ENCODE data around the gene GABRB3.

GABRB3 gene

DNA sequence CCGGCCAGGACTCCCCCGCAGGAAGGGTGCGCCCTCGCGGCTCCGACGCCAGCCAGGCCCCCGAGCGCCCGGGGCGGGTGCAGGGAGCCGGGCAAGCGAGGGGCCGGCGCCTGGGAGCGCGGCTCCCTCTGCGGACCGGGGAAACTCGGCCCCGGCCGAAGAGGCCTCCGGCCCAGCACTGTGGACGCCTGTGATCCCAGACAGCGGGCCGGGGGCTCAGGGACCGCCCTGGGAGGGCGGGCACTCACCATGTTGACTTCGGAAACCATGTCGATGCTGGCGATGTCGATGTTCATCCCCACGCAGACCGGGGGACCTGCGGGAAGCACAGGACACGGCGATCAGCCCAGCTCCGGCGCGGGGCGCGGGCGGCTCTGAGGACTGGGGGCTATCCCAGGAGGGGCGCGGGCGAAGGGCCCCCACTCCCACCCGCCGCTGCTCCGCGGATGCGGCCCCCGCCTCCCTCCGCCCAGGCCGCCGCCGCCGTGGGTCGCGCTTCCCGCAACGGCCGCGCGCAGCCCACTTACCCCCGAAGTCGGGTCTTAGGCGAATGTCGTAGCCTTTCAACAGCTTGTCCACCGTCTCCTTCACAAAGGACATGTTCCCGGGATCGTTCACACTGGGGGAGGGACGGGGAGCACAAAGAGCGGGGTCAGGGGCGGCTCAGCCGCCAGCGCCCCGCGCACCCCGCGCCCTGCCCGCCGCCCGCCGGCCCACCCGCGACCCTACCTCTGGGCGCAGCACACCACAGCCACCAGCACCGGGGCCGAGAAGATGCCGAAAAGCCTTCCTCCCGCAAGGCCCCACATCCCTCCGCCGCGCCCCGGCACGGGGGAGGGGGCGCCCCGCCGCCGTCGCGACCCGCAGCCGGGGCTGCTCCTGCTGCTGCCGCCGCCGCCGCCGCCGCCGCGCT is at the start of gene GABRB3:
GABRB3 (minus strand) TSS at position 913 of the 913 bp plus-strand sequence.
- peak; percentile 31 for DNase-seq
- Histone ChIP-seq H3K9me3 (ENCODE audit: severe bottlenecking) (no peaks in the 10 kb centered on the region), H3K4me3 (ENCODE audit: low read depth, low read length) (peak within 1 kb of the TSS; percentile 52), H3K27me3 (ENCODE audit: insufficient read depth, low read depth, severe bottlenecking) (no peaks in the 10 kb centered on the region), H3K27ac (peak within 1 kb of the TSS; percentile 99), H3K36me3 (peaks cover 19% of the 10 kb centered on the region)
- no peak for TF ChIP-seq CTCF (IDR thresholded peaks at IDR 0.05; ENCODE audit: low read depth, low read length)

DNA sequence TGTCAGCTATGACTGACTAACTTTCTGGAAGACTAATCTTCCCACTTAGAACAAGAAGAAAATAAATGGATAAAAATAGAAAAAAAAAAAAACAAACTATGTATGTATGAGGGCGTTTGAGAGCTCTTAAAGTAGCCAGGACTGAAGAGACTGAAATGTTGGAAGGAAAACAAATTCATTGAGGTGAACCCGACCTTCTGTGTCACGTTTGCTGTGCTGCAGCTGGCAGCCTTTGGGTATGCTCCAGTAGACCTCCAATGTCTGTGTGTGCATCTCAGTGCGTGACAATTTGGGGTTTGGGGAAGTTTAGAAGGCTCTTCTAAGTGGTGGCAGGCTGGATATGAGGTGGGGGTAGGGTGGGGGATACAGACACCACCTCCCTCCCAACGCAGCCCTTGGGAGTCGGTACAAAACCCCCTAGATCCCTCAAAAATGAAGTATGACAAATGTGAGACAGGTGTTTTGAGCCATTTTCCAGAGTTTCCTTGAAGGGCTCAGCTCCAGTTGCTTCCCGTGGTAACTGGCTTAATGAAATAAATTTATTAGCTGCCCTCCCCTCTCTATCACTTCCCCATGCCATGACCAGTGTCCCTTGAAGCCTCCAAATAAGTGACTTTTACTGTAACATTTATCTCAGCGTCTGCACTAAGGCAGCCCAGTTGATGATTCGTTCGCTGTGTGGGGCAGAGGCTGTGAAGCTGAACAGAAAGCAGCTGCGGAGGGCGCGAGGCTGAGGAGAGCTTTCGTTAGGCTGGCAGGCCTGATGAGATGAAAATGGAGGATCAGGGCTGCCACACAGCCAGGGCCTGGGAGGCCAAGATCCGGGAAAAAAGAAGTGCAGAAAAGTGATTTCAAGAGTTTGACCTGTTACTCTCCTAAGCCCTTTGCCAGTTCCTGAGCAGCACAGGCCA is 34.9 kb upstream of the GABRB3 start:
- no peaks in the 10 kb centered on the region for H3K9me3 ChIP-seq (ENCODE audit: severe bottlenecking)
- no peaks in the 10 kb centered on the region for H3K27me3 ChIP-seq (ENCODE audit: insufficient read depth, low read depth, severe bottlenecking)
- H3K36me3 ChIP-seq, result no peaks in the 10 kb centered on the region
- TF ChIP-seq CTCF (IDR thresholded peaks at IDR 0.05; ENCODE audit: low read depth, low read length), result no peak
- H3K4me3 ChIP-seq (ENCODE audit: low read depth, low read length), result no peak overlapping the region
- H3K27ac ChIP-seq, result no peak overlapping the region
- no peak for DNase-seq

DNA sequence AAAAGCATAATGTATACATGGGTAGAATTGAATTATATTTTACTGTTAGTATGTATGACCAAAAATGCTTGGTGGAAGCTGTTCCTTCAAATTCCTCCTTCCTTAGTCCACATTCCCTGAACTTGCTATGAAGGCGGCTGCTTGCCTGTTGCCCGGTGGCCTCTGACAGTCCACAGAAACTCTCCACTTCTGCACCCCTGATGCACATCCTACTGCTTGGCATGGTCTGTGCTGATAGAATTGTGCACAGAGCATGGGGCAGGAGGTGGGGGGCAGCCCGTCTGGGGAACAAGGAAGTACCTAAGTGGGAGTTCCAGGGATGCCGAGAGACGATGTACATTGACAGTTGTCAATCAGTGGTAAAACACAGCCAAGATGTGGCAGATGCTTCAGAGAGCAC is 33.7 kb upstream of the GABRB3 start:
- Histone ChIP-seq H3K9me3 (ENCODE audit: severe bottlenecking) (no peaks in the 10 kb centered on the region), H3K36me3 (no peaks in the 10 kb centered on the region), H3K27ac (no peak overlapping the region), H3K27me3 (ENCODE audit: insufficient read depth, low read depth, severe bottlenecking) (no peaks in the 10 kb centered on the region), H3K4me3 (ENCODE audit: low read depth, low read length) (no peak overlapping the region)
- DNase-seq, result no peak
- TF ChIP-seq CTCF (IDR thresholded peaks at IDR 0.05; ENCODE audit: low read depth, low read length), result no peak

GRCh38 chr15:26806151-26806550 is 33.3 kb upstream of the GABRB3 start:
- DNase-seq, result no peak
- no peak overlapping the region for H3K4me3 ChIP-seq (ENCODE audit: low read depth, low read length)
- H3K9me3 ChIP-seq (ENCODE audit: severe bottlenecking), result no peaks in the 10 kb centered on the region
- no peaks in the 10 kb centered on the region for H3K36me3 ChIP-seq
- no peak for TF ChIP-seq CTCF (IDR thresholded peaks at IDR 0.05; ENCODE audit: low read depth, low read length)
- H3K27me3 ChIP-seq (ENCODE audit: insufficient read depth, low read depth, severe bottlenecking), result no peaks in the 10 kb centered on the region
- no peak overlapping the region for H3K27ac ChIP-seq

DNA sequence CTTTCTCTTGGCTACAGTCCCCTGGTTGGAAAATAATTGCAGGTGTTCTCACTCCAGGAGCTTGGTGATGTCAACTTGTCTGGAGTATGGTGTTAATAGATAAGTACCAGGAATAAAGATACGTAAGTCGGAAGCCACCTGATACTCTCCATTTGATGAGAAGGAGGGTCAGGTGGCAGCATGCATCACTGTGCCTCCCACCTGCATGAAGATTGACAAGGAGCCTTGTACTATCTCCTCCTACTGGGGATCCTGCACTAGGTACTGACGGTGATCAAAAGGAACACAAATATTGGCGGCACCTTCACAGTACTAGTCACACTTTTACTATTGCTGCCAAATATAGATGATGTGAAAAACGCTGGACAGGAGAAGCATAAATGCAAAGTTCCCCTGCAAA is 32.6 kb upstream of the GABRB3 start:
- no peak for DNase-seq
- Histone ChIP-seq H3K27ac (no peak overlapping the region), H3K9me3 (ENCODE audit: severe bottlenecking) (no peaks in the 10 kb centered on the region), H3K27me3 (ENCODE audit: insufficient read depth, low read depth, severe bottlenecking) (no peaks in the 10 kb centered on the region), H3K36me3 (no peaks in the 10 kb centered on the region), H3K4me3 (ENCODE audit: low read depth, low read length) (no peak overlapping the region)
- TF ChIP-seq CTCF (IDR thresholded peaks at IDR 0.05; ENCODE audit: low read depth, low read length), result no peak

Measured in WERI-Rb-1 (cell line).